DOHH2 (cell line): ENCODE results near the gene CRB3.
A peak's percentile ranks its signal among the peaks of the same experiment; 100 is the strongest.

Source experiments
- H3F3A ChIP-seq: fragments of 200-600 bp; sonication (generic), shearing (Covaris generic); 2 replicates; pipeline ENCODE4 v1.6.0; 2016; ENCODE audit warnings: antibody characterized with exemption, mild to moderate bottlenecking; ENCODE audit not compliant: control insufficient read depth, insufficient read depth
- H3K27ac ChIP-seq: fragments of 200-600 bp; sonication (generic); 2 replicates; pipeline ENCODE4 v1.5.1; 2014; ENCODE audit warnings: low read depth, mild to moderate bottlenecking, low read length, moderate library complexity
- H3K27me3 ChIP-seq: fragments of 200-600 bp; sonication (generic); 2 replicates; pipeline ENCODE4 v1.6.1; 2014; ENCODE audit warnings: mild to moderate bottlenecking, low read length, mixed read lengths; ENCODE audit not compliant: control insufficient read depth
- H3K36me3 ChIP-seq: fragments of 200-600 bp; sonication (generic); 2 replicates; pipeline ENCODE4 v1.6.1; 2014; ENCODE audit warnings: mild to moderate bottlenecking, low read length, moderate library complexity, mixed read lengths; ENCODE audit not compliant: control insufficient read depth
- H3K4me1 ChIP-seq: fragments of 200-600 bp; sonication (generic); 2 replicates; pipeline ENCODE4 v1.6.1; 2014; ENCODE audit warnings: mild to moderate bottlenecking, low read length, mixed read lengths; ENCODE audit not compliant: control insufficient read depth
- H3K4me2 ChIP-seq: fragments of 200-600 bp; sonication (generic); 2 replicates; pipeline ENCODE4 v1.6.0; 2014; ENCODE audit warnings: mild to moderate bottlenecking, low read length, moderate library complexity
- H3K4me3 ChIP-seq: fragments of 200-600 bp; sonication (generic); 2 replicates; pipeline ENCODE4 v1.5.1; 2014; ENCODE audit warnings: mild to moderate bottlenecking, low read length, mixed read lengths
- H3K79me2 ChIP-seq: fragments of 200-600 bp; sonication (generic); 2 replicates; pipeline ENCODE4 v1.6.1; 2014; ENCODE audit warnings: mild to moderate bottlenecking, low read length, mixed read lengths; ENCODE audit not compliant: control insufficient read depth
- H3K9me2 ChIP-seq: fragments of 200-600 bp; sonication (generic); replicated peaks from 2 replicates; pipeline ENCODE4 v1.6.1; 2014; ENCODE audit warnings: mild to moderate bottlenecking, low read length, mixed read lengths; ENCODE audit not compliant: control insufficient read depth
- H3K9me3 ChIP-seq: fragments of 200-600 bp; sonication (generic); 2 replicates; pipeline ENCODE4 v1.6.1; 2014; ENCODE audit warnings: antibody characterized with exemption, low read length, mixed read lengths; ENCODE audit not compliant: control insufficient read depth, insufficient read depth
- H4K20me1 ChIP-seq: fragments of 200-600 bp; sonication (generic); 2 replicates; pipeline ENCODE4 v1.6.0; 2014; ENCODE audit warnings: low read depth, mild to moderate bottlenecking, antibody characterized with exemption, low read length, moderate library complexity; ENCODE audit not compliant: control insufficient read depth, insufficient read depth
- CTCF ChIP-seq: fragments of 200-600 bp; sonication (generic); IDR thresholded peaks from one replicate; pipeline ENCODE4 v1.5.1; 2014; ENCODE audit warnings: antibody characterized with exemption, mild to moderate bottlenecking, low read depth, low read length; ENCODE audit not compliant: poor library complexity, severe bottlenecking
- EZH2phosphoT487 ChIP-seq: fragments of 200-600 bp; sonication (generic); IDR thresholded peaks from 2 replicates; pipeline ENCODE4 v1.6.1; 2017; ENCODE audit warnings: borderline replicate concordance, mild to moderate bottlenecking, antibody characterized with exemption, low read length, moderate library complexity, mixed read lengths

The CRB3 gene

GRCh38 chr19:6489278-6490061, 25.4 kb downstream of the CRB3 start:
- H3K4me3 ChIP-seq: peak overlapping the region; percentile 62

GRCh38 chr19:6490134-6490533, 26.1 kb downstream of the CRB3 start:
- H3K4me1 ChIP-seq: peaks cover 14% of the 10 kb centered on the region
- H3K27ac ChIP-seq: no peak overlapping the region
- no peaks in the 10 kb centered on the region for H3K27me3 ChIP-seq
- H3K9me2 ChIP-seq: no peaks in the 10 kb centered on the region
- TF ChIP-seq EZH2phosphoT487: no peak
- no peak for TF ChIP-seq CTCF
- H3K4me3 ChIP-seq: peak overlapping the region; percentile 62
- H3K9me3 ChIP-seq: no peaks in the 10 kb centered on the region
- H3K79me2 ChIP-seq: no peaks in the 10 kb centered on the region
- H3F3A ChIP-seq: no peaks in the 10 kb centered on the region
- H3K36me3 ChIP-seq: no peaks in the 10 kb centered on the region
- H4K20me1 ChIP-seq: no peaks in the 10 kb centered on the region
- peak overlapping the region; percentile 70 for H3K4me2 ChIP-seq

More at GRCh38 chr19:6489278-6490061, 25.4 kb downstream of the CRB3 start:
- Histone ChIP-seq H3K9me3 (no peaks in the 10 kb centered on the region), H3K36me3 (no peaks in the 10 kb centered on the region), H3K79me2 (no peaks in the 10 kb centered on the region), H3K9me2 (no peaks in the 10 kb centered on the region), H4K20me1 (no peaks in the 10 kb centered on the region), H3K4me2 (peak overlapping the region; percentile 70), H3K27me3 (no peaks in the 10 kb centered on the region), H3K27ac (no peak overlapping the region), H3K4me1 (peaks cover 14% of the 10 kb centered on the region), H3F3A (no peaks in the 10 kb centered on the region)
- TF ChIP-seq CTCF: no peak
- TF ChIP-seq EZH2phosphoT487: no peak

GRCh38 chr19:6491802-6492592, 27.9 kb downstream of the CRB3 start:
- H3K27ac ChIP-seq: no peak overlapping the region
- H3K9me2 ChIP-seq: no peaks in the 10 kb centered on the region
- H3K36me3 ChIP-seq: no peaks in the 10 kb centered on the region
- no peaks in the 10 kb centered on the region for H3K9me3 ChIP-seq
- no peaks in the 10 kb centered on the region for H3F3A ChIP-seq
- H3K4me3 ChIP-seq: no peak overlapping the region
- no peaks in the 10 kb centered on the region for H3K79me2 ChIP-seq
- TF ChIP-seq CTCF (no peak), EZH2phosphoT487 (no peak)
- H4K20me1 ChIP-seq: no peaks in the 10 kb centered on the region
- no peak overlapping the region for H3K4me2 ChIP-seq
- H3K27me3 ChIP-seq: no peaks in the 10 kb centered on the region
- peaks cover 14% of the 10 kb centered on the region for H3K4me1 ChIP-seq
